Stimulated activated CD4-positive, alpha-beta T cell treated with anti-CD3 and anti-CD28 coated beads, Interleukin-4, amount 100 ng/mL, for 1 hour (primary cell): ENCODE results near the gene CGAS.
"Not testable (repeated sequence)": the region's sequence is repeated elsewhere in the genome, so short reads cannot be mapped to it uniquely, and the experiment has no call there.

ENCODE experiments used
- DNase-seq: peaks from one replicate; pipeline ENCODE4 v3.0.0-alpha.2; 2020

The CGAS gene

DNA sequence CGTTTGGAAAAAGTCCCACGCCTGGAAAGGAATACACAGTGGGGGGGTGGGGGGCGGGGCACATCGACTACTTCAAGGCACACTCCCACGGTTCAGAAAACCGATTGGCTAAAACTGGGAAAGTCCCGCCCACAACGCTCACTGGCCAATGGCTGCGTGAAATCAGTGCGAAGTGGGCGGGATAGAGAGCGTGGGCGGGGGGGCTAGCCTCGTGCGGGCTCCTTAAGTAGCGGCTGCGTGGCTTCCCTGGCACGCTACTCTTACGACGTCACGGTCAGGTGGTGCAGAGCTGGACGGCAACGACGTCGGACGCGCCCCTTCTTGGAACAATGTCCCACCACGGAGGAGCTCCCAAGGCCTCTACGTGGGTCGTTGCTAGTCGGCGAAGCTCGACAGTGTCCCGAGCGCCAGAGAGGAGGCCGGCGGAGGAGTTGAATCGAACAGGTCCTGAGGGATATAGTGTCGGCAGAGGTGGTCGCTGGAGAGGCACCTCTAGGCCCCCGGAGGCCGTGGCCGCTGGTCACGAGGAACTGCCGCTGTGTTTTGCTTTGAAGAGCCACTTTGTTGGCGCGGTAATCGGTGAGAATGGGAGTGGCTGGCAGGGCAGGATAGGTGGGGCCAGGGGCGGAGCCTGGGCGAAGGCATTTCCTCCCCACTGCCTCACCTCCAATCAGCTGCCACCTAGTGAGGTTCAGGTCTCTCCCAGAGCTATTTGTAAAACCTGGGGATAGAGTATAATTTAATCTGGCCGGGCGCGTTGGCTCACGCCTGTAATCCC lies 57.3 kb downstream of the CGAS start, which contains the start of gene DDX43:
Gene DDX43, plus strand, starts transcription at position 252 of the 778 bp plus-strand sequence. Its CDS starts 78 bp downstream, at position 330.
- DNase-seq, result peak; percentile 42

DNA sequence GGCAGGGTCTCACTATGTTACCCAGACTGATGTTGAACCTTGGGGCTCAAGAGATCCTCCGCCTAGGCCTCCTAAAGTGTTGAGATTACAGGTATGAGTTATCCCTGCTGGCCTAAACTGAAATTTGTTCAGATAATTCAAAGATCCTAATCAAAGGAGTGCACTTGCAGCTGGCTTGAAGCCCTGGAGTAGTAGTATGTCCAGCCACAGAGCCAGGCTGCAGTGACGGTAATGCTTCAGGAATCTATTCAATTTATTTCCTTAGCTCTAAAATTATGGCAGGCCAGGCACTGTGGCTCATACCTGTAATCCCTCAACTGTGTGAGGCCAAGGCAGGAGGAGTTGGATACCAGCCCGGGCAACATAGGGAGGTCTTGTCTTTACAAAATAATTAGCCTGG lies 58.8 kb downstream of the CGAS start:
- no peak for DNase-seq

DNA sequence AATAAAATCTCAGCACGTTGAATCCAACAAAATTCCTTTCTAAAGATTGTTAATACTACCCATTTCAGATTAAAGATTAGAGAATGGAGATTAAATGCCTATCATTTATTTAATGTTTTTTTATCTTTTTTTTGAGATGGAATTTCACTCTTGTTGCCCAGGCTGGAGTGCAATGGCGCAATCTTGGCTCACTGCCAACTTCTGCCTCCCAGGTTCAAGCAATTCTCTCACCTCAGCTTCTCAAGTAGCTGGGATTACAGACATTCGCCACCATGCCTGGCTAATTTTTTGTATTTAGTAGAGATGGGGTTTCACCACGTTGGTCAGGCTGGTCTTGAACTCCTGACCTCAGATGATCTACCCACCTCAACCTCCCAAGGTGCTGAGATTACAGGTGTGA lies 59.9 kb downstream of the CGAS start:
- DNase-seq, result not testable (repeated sequence)

DNA sequence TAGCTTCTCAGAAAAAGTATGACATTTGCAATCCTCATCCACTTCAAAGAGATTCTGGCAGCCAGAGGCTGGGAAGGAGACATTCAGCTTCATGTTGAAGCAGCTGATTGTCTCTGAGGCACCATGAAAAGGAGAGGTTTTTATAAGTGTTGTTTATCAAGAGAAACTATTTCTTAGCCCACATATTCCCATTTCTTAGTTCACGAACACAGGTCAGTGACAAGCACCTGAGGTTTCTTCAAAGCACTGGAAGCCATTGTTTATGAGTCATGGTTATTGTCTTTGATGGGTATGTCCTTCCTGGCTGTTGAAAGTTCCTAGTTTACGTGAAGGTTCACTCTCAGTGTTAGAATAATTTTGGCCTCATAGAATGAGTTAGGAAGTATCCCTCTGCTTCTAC lies 60.4 kb downstream of the CGAS start:
- no peak for DNase-seq

DNA sequence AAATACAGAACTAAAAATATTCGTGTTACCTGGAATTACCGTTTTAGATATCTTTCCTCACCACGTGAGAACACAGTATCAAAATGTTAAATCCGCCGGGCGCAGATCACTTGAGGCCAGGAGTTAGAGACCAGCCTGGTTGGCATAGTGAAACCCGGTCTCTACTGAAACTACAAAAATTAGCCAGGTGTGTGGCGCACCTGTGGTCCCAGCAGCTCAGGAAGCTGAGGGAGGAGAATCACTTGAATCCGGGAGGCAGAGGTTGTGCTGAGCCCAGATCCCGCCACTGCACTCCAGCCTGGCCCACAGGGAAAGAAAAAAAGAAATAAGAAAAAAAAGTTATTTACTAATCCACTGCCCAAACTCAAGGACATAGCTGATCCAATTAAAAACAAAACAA lies 62.2 kb downstream of the CGAS start:
- DNase-seq, result no peak

DNA sequence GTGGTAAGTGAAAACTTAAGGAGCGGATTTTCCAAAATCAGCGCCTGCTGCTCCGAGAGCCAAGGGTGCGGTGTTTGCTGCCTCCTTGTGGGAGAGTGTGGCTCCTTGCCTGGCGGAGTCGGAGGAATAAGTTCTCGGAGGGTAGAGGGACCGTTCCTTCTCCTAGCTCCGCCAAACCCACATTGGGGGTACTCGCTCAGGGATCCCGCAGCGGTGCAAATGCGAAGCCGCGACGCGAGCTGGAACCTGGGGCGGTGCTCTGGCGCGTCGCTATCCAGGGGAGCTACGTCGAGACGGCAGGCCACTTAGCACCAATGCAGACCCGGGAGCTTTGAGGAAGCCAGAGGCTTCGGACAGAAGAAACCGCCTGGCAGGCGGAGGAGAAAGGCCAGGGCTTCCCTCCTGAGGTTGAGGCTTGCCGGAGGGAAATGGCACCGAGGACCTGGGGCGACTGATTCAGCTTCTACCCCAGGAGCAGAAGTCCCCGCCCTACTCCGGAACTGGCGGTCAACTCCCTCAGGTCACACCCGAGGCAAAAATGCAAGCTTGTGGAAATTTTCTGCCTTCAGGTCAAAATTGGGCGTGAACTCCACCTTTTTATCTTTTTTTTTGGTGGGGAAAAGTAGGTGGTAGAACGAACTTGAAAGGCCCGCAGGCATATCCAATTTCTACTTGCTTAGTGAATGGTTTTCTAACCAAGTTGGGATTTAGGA lies 63.1 kb downstream of the CGAS start:
- peak; percentile 36 for DNase-seq

DNA sequence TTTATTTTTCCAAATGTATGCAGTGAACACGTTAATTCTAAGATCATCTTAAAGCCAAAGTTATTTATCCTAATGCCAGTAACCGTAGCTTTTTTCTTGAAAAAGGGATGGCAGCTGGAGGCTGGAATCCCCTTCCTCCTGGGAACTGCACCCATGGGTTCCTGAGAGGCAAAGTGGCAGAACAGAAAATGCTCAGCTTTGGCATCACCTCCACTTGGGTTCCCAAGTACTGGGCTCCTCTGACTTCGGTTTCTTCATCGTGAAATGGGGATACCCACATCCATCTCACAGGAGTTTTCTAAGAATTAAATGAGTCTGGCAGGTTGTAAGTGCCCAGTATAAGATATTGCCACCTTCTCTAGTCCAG lies 63.7 kb downstream of the CGAS start:
- no peak for DNase-seq

DNA sequence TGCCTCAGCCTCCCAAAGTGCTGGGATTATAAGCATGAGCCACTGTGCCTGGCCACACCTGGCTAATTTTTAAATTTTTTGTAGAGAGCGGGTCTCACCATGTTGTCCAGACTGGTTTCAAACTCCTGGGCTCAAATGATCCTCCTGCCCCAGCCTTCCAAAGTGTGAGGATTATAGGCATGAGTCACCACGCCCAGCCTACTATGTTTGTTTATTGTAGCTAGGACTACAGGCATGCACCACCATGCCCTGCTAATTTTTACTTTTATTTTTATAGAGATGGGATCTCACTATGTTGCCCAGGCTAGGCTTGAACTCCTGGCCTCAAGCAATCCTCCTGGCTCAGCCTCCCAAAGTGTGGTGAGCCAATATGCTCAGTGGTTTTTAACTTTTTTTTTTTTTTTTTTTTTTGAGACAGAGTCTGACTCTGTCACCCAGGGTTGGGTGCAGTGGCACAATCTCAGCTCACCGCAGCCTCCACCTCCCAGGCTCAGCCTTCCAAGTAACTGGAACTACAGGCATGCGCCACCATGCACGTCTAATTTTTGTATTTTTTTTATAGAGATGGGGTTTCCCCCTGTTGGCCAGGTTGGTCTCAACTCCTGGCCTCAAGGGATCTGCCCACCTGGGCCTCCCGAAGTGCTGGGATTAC lies 69.5 kb downstream of the CGAS start:
- no peak for DNase-seq

DNA sequence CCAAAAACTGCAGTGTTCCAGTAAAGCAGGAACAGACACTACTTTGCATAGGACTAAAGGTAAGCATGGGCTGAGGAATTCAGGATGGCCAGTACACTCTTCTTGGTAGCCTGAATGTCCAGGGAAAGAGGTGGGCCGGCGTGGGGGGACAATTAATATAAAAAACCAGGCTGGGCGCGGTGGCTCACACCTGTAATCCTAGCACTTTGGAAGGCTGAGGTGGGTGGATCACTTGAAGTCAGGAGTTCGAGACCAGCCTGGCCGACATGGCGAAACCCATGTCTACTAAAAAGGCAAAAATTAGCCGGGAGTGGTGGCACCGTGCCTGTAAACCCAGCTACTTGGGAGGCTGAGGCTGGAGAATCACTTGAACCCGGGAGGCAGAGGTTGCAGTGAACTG lies 70.6 kb downstream of the CGAS start:
- not testable (repeated sequence) for DNase-seq

DNA sequence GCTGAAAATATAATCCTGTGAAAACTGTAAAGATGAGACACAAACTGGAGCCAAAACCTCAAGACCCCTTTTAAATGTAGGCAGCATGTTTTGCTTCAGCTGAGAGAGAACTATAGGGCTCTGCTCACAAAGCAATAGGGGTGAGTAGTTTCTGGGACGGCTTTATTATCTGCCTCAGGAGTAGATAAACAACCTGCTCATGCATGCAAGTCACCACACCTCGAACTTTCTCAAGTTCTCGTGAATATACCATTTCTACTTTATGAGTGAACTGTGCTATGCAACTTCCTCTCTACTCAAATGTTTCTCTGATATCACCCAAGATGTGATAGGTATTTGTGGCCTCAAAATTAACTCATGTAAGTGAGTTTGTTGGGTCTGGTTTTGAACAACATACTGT lies 74.9 kb downstream of the CGAS start:
- DNase-seq, result no peak

DNA sequence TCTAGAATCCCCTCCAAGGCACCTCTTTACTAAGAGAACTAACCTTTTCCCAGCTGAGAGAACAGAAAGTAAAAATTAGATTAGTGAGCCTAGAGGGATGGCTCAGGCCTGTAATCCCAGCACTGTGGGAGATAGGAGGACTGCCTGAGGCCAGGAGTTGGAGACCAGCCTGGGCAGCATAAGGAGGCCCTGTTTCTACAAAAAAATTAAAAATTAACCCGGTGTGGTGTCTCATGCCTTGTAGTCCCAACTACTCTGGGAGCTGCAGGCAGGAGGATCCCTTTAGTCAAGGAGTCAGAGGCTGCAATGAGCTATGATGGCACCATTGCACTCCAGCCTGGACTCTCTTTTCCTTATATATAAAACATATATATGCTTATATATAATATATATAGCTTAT lies 76.9 kb downstream of the CGAS start:
- DNase-seq, result no peak
